CD4-positive, alpha-beta T cell (primary cell): ENCODE results near the gene ZBTB48. TPM values are rescaled to one million over a fixed set of nuclear protein-coding genes. Genes with fewer than 3 reads are reported as not detected.

Experiments
- ATAC-seq: fragments of 200-7000 bp; cut with Tn5 transposase; one replicate; pipeline ENCODE4 v1.10.0; 2022; ENCODE audit warnings: mild to moderate bottlenecking; ENCODE audit not compliant: poor library complexity
- CTCF ChIA-PET: fragments of 350-600 bp; sonication (Branson Sonifier 250); formaldehyde crosslinking; loops from one replicate; lab custom pipeline; 2021; ENCODE audit warnings: antibody characterized with exemption, inconsistent platforms; lab: Charles Lee
- POLR2A ChIA-PET: fragments of 350-600 bp; sonication (Branson Sonifier 250); formaldehyde crosslinking; loops from one replicate; lab custom pipeline; 2021; ENCODE audit warnings: antibody characterized with exemption, inconsistent platforms; lab: Charles Lee
- DNase-seq, 14 experiments: peaks; one replicate each; pipeline ENCODE4 v3.0.0-alpha.2; 2013 to 2020; ENCODE audit warnings: mixed read lengths in 2 of 14
- H3K27ac ChIP-seq, 2 donors: one replicate each; pipeline versions ENCODE4 v1.5.1 to v1.7.0; 2013; ENCODE audit warnings: low read length in 2 of 2, low read depth in 1 of 2, mild to moderate bottlenecking in 1 of 2
- H3K27me3 ChIP-seq, 2 experiments: 1 replicate in 1 of 2; 2 replicates in 1 of 2; pipeline versions ENCODE4 v1.6.1 to v1.7.0; 2013; ENCODE audit warnings: low read length in 2 of 2, control low read depth in 1 of 2, mild to moderate bottlenecking in 1 of 2, moderate library complexity in 1 of 2; ENCODE audit not compliant: insufficient read depth in 2 of 2, control insufficient read depth in 1 of 2
- H3K36me3 ChIP-seq: one replicate; pipeline ENCODE4 v1.6.1; 2013; ENCODE audit warnings: low read length, control low read depth; ENCODE audit not compliant: insufficient read depth
- H3K4me1 ChIP-seq: one replicate; pipeline ENCODE4 v1.6.1; 2013; ENCODE audit warnings: low read length, control low read depth; ENCODE audit not compliant: insufficient read depth
- H3K4me3 ChIP-seq: one replicate; pipeline ENCODE4 v1.5.1; 2013; ENCODE audit warnings: mild to moderate bottlenecking, low read length, moderate library complexity
- H3K9me3 ChIP-seq, 2 experiments: 1 replicate in 1 of 2; 2 replicates in 1 of 2; pipeline versions ENCODE4 v1.6.1 to v1.7.0; 2013; ENCODE audit warnings: low read length in 2 of 2, mild to moderate bottlenecking in 2 of 2, control low read depth in 1 of 2, moderate library complexity in 1 of 2; ENCODE audit not compliant: control insufficient read depth in 1 of 2, insufficient read depth in 1 of 2
- H3K27ac Mint-ChIP-seq: one replicate; pipeline ENCODE4 v1.8.0; 2020; ENCODE audit warnings: mixed read lengths
- H3K27me3 Mint-ChIP-seq: one replicate; pipeline ENCODE4 v1.8.0; 2021; ENCODE audit warnings: mixed read lengths
- H3K36me3 Mint-ChIP-seq: one replicate; pipeline ENCODE4 v1.8.0; 2021; ENCODE audit warnings: low read depth, mixed read lengths
- H3K4me1 Mint-ChIP-seq: one replicate; pipeline ENCODE4 v1.8.0; 2021; ENCODE audit warnings: low read depth, mixed read lengths
- H3K4me3 Mint-ChIP-seq: one replicate; pipeline ENCODE4 v1.8.0; 2020; ENCODE audit warnings: mild to moderate bottlenecking, mixed read lengths
- H3K9me3 Mint-ChIP-seq: one replicate; pipeline ENCODE4 v1.8.0; 2020; ENCODE audit warnings: mixed read lengths
- CTCF ChIP-seq: fragments of 200-600 bp; IDR thresholded peaks from one replicate; pipeline ENCODE4 v1.8.0; 2022; ENCODE audit warnings: antibody characterized with exemption, mild to moderate bottlenecking
- intact Hi-C, 2 experiments: fragments of 100-400 bp; cut with DNase I in 1 of 2; cut with micrococcal nuclease in 1 of 2; formaldehyde crosslinking; loops; one replicate each; pipeline versions ENCODE4 v1.15.1 to v1.9.0; 2023 to 2025; cut with DNase I, micrococcal nuclease
- total RNA-seq, 174 experiments: library from RNA in 2 of 174; stranded (reverse) in 2 of 174; gene quantifications; one replicate each; pipeline ENCODE4 v1.2.3 and lab custom pipeline; 2021 to 2026

ZBTB48 gene
- total RNA-seq, 2 experiments from 2014 or later, result 31.4 to 31.7 TPM

GRCh38 chr1:6585841-6586240, 6.0 kb downstream of the ZBTB48 start:
- Mint-ChIP-seq H3K4me1 (peaks cover 42% of the 10 kb centered on the region), H3K27ac (no peak overlapping the region), H3K9me3 (no peaks in the 10 kb centered on the region), H3K36me3 (peaks cover 35% of the 10 kb centered on the region), H3K27me3 (no peaks in the 10 kb centered on the region), H3K4me3 (no peak overlapping the region)
- no peak for TF ChIP-seq CTCF
- Histone ChIP-seq H3K4me1 (peaks cover 52% of the 10 kb centered on the region), H3K9me3 (no peaks in the 10 kb centered on the region), H3K36me3 (peaks cover 39% of the 10 kb centered on the region), H3K27me3 (no peaks in the 10 kb centered on the region), H3K27ac (no peak overlapping the region), H3K4me3 (no peak overlapping the region)
- intact Hi-C loops, result no loop called here
- ATAC-seq (no peak), DNase-seq (no peak)
- CTCF ChIA-PET, result no interaction called here
- POLR2A ChIA-PET, result no interaction called here

DNA sequence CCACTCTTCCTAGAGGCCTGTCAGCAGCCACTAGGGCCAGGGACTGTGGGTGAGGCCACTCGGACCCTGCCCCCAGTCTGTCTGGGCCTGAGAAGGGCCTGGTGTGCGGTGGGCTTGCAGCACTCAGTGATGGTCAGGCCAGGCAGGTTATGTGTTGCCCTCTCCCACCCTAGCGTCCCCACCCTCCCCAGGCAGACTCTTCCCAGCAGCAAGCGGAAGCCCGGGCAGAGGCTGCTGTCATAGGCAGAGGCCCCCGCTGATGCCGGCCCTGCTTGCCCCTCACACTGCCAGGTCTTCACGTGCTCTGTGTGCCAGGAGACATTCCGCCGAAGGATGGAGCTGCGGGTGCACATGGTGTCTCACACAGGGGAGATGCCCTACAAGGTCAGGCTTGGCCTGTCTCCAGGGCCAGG, 6.6 kb downstream of the ZBTB48 start:
- peaks cover 35% of the 10 kb centered on the region for H3K36me3 Mint-ChIP-seq
- H3K4me1 Mint-ChIP-seq, result peaks cover 42% of the 10 kb centered on the region
- no peaks in the 10 kb centered on the region for H3K27me3 Mint-ChIP-seq
- H3K27ac ChIP-seq, result no peak overlapping the region
- CTCF ChIA-PET, result no interaction called here
- DNase-seq (no peak), ATAC-seq (no peak)
- no peak overlapping the region for H3K4me3 Mint-ChIP-seq
- H3K36me3 ChIP-seq, result peaks cover 43% of the 10 kb centered on the region
- H3K9me3 ChIP-seq, result no peaks in the 10 kb centered on the region
- TF ChIP-seq CTCF, result no peak
- no peaks in the 10 kb centered on the region for H3K27me3 ChIP-seq
- peaks cover 52% of the 10 kb centered on the region for H3K4me1 ChIP-seq
- H3K27ac Mint-ChIP-seq, result no peak overlapping the region
- intact Hi-C loops, result no loop called here
- no peak overlapping the region for H3K4me3 ChIP-seq
- no peaks in the 10 kb centered on the region for H3K9me3 Mint-ChIP-seq
- POLR2A ChIA-PET, result no interaction called here

DNA sequence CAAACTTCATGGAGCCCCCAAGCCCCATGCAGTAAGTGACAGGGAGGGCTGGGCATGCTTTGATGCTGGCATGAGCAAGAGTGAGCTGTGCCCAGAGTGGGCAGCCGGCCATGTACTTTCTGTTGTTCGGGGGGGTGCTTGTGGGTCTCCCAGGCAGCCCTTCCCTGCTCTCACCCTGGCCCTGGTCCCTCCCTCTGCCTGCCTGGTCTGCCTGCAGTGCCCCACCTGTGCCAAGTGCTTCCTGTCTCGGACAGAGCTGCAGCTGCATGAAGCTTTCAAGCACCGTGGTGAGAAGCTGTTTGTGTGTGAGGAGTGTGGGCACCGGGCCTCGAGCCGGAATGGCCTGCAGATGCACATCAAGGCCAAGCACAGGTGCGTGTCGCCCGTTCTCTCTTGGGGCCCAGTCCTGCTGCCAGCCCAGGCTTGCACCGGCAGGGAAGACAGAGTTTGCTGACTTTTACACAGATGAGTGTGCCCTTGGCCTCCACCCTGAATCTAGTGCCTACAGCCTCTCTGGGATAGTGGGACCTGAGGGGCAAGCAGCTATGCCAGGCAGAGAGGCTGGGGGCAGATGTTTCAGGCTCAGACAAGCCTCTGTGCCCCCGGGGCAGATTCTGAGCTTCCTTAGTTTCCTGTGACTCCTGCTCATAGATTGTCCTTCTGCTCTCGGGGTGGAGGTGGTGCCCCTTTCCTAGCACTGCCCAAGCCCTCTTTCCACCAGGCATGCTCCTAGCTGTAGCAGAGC, 7.6 kb downstream of the ZBTB48 start:
- Histone ChIP-seq H3K27ac (peak overlapping the region in 1 of 2 donors; percentile 21), H3K27me3 (no peaks in the 10 kb centered on the region), H3K4me1 (peaks cover 52% of the 10 kb centered on the region), H3K36me3 (peaks cover 49% of the 10 kb centered on the region), H3K4me3 (no peak overlapping the region), H3K9me3 (no peaks in the 10 kb centered on the region)
- Mint-ChIP-seq H3K4me1 (peaks cover 37% of the 10 kb centered on the region), H3K9me3 (no peaks in the 10 kb centered on the region), H3K4me3 (peak overlapping the region; percentile 11), H3K27ac (peak overlapping the region; percentile 55), H3K27me3 (no peaks in the 10 kb centered on the region), H3K36me3 (peaks cover 35% of the 10 kb centered on the region)
- no peak for TF ChIP-seq CTCF
- intact Hi-C loops, result no loop called here
- ATAC-seq (no peak), DNase-seq (no peak)
- ChIA-PET POLR2A (interaction anchor here (3.5 kb wide), 1 partner anchor 13 kb away, joined by 19 read pairs; no protein-coding TSS in a partner anchor), CTCF (no interaction called here)
